ENCODE data around the gene MBD6.
"Not testable (repeated sequence)": the region's sequence is repeated elsewhere in the genome, so short reads cannot be mapped to it uniquely, and the experiment has no call there.

The MBD6 gene

DNA sequence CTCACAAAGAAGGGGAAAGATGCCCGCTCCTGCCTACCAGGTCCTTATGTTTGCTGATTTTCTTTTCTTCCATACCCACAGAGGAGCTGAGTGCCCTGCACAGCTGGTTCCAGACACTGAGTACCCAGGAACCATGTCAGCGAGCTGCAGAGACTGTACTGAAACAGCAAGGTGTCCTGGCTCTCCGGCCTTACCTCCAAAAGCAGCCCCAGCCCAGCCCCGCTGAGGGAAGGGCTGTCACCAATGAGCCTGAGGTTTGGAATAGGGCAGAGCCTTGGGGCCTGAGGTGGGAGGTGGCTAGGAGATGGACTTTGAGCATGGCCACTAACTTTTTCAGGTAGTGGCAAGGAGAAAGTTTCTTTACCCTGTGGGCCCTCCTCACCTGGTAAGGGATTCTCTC is 32.5 kb upstream of the MBD6 start:
- DNase-seq = no peak

DNA sequence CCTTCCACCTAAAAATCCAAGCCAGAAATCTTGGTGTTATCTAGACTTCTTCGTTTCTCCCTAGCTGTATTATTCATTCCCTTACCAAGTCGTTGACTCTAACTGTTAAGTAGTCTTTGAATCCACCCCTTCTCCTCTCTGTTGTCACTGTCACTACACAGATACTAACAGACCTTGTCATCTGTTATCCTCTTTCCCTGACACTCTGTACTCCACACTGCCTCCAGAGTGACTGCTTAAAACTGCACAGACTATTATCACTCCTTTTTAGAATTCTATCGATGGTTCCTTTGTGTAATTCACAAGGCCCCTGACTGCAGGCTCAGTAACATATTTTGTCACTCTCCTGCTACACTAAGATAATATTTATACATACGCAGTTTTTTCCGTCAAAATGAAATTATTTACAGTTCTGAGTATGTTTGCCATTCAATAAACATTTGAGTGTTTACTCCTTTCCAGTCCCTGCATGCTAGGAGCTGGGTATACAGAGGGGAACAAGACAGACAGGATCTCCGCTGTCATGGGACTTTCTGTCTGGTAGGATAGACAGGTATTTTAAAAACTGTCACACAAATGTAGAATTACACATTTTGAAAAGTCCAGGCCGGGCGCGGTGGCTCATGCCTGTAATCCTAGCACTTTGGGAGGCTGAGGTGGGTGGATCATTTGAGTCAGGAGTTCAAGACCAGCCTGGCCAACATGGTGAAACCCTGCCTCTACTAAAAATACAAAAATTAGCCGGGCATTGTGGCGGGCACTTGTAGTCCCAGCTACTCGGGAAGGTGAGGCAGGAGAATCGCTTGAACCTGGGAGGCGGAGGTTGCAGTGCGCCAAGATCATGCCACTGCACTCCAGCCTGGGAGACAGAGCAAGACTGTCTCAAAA is 31.0 kb upstream of the MBD6 start:
- no peak for DNase-seq

DNA sequence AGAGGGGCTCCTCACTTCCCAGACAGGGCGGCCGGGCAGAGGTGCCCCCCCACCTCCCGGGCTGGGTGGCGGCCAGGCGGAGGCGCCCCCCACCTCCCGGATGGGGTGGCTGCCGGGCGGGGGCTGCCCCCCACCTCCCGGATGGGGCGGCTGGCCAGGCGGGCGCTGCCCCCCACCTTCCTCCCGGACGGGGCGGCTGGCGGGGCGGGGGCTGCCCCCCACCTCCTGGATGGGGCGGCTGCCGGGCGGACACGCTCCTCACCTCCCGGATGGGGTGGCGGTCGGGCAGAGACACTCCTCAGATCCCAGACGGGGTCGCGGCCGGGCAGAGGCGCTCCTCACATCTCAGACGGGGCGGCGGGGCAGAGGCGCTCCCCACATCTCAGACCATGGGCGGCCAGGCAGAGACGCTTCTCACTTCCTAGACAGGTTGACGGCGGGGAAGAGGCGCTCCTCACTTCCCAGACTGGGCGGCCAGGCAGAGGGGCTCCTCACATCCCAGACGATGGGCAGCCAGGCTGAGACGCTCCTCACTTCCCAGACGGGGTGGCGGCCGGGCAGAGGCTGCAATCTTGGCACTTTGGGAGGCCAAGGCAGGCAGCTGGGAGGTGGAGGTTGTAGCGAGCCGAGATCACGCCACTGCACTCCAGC is 27.4 kb upstream of the MBD6 start:
- DNase-seq = not testable (repeated sequence)

DNA sequence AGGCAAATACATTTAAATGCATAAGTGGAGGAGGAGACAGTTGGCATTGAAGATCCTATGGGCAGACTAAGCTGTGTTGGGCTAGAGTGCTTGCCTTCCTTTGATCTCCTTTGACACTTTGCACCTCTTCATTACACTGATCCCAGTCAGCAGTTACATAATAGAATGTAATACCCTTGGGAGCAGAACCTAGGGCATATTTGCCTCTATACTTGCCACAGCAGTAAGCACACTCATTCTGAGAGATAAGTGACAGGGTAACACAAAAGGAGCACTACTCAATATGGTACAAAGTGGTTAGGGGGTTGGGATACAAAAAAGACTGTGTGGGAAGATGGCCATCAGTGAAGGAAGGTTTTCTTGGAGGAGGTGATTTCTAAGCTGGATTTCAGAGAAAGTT is 25.8 kb upstream of the MBD6 start:
- DNase-seq = no peak

DNA sequence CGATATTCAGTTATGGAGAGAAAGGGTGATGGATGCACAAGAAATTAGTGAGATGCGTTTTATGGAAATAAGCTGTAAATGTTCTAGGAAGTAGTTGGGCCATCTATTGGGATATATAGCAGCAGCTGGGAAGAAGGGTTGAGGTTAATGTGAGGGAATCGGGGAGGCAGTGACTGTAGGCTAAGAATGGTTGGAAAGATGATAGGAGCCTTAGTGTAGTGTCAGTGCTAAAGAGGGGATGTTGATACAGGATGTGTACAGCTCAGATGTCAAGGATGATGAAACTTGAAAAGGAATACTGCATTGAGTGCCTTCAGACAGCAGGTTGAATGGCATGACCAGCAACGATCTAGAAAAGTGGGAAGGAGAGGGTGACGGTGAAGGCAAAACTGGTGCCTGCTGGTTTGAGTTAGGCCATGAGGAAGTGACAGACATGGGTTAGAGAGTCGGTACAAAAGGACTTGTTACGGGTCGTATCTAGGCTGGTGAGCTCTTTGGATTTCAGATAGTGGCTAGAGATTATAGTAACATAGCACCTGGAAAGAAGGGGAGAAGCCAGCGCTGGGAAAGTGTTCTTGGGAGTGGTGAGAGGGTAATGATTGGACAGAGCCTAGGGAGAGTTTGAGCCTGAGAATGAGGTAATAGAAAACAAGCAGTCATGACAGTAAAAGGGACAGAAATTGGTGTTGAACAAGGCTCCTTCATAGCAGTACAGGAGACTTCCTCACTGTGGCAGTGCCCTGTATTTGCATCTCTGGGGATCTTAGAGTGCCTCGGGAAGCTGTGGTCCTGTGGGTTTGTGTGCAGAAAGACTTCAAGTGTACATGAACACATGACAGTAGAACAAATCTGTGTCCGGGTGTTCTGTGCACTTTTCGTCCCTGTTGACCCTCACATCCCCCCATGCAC is 25.1 kb upstream of the MBD6 start:
- DNase-seq = no peak

DNA sequence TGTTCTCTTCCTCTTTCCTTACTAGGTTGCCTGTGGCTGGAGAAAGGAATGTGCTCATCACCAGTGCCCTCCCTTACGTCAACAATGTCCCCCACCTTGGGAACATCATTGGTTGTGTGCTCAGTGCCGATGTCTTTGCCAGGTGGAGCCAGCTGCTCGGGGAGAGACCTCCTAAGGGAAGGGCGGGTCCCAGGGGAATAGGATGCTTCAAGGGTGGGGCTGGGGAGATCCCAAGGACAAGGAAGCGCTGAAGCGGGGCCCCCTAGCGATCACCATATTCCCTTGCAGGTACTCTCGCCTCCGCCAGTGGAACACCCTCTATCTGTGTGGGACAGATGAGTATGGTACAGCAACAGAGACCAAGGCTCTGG is 24.5 kb upstream of the MBD6 start:
- DNase-seq = no peak

DNA sequence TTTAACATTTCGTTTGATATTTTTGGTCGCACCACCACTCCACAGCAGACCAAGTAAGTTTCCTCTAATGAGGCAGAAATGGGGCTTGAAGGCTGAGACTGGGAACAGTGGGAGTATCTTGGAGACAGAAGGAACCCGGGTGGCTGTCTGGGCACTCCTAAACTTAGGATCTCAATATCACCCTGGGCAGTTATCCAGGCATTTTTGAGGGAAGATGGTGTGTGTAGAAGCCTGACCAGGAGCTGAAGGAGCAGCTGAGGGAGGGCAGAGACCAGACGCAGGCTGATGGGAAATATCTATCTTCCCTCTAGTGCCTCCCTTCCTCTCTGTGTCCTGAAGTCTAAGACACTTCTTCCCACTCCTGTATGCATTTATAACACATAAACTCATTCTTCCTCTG is 24.1 kb upstream of the MBD6 start:
- DNase-seq = no peak

DNA sequence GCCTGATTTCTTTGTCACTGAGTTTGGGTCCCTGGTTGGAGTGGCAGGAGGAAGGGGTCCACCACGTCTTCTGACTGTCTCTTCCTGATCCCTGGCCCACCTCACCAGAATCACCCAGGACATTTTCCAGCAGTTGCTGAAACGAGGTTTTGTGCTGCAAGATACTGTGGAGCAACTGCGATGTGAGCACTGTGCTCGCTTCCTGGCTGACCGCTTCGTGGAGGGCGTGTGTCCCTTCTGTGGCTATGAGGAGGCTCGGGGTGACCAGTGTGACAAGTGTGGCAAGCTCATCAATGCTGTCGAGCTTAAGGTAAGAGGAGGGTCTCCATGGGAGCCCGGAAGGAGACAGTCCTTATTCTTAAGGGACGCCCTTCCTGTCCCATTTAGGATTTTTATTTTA is 22.4 kb upstream of the MBD6 start:
- DNase-seq = no peak

DNA sequence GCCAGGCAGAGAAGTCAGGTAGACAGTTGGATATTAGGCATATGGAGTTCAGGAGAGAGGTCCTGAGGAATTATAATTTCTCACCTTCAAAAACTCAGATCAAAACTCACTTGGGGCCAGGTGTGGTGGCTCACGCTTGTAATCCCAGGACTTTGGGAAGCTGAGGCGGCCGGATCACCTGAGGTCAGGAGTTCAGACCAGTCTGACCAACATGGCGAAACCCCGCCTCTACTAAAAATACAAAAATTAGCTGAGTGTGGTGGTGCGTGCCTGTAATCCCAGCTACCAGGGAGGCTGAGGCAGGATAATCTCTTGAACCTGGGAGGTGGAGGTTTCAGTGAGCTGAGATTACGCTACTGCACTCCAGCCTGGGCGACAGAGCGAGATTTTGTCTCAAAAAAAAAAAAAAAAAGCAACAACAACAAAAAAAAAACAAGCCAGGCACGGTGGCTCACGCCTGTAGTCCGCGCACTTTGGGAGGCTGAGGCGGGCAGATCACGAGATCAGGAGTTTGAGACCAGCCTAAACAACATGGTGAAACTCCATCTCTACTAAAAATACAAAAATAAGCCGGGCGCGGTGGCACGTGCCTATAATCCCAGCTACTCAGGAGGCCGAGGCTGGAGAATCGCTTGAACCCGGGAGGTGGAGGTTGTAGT is 20.2 kb upstream of the MBD6 start:
- DNase-seq = not testable (repeated sequence)

DNA sequence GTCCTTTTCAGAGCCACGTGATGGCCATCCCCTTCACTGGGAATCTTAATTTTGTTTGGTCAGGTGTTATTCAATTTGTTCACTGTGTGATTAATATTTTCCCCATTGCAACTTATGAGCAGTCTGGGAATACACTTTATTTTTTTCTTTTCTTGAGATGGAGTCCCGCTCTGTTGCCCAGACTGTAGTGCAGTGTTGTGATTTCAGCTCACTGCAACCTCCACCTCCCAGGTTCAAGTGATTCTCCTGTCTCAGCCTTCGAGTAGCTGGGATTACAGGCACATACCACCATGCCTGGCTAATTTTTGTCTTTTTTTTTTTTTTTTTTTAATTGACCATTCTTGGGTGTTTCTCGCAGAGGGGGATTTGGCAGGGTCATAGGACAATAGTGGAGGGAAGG is 16.1 kb upstream of the MBD6 start:
- not testable (repeated sequence) for DNase-seq

DNA sequence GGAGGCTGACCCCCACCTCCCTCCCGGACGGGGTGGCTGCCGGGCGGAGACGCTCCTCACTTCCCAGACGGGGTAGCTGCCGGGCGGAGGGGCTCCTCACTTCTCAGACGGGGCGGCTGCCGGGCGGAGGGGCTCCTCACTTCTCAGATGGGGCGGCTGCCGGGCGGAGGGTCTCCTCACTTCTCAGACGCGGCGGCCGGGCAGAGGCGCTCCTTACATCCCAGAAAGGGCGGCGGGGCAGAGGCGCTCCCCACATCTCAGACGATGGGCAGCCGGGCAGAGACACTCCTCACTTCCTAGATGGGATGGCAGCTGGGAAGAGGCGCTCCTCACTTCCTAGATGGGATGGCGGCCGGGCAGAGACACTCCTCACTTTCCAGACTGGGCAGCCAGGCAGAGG is 14.8 kb upstream of the MBD6 start:
- not testable (repeated sequence) for DNase-seq

DNA sequence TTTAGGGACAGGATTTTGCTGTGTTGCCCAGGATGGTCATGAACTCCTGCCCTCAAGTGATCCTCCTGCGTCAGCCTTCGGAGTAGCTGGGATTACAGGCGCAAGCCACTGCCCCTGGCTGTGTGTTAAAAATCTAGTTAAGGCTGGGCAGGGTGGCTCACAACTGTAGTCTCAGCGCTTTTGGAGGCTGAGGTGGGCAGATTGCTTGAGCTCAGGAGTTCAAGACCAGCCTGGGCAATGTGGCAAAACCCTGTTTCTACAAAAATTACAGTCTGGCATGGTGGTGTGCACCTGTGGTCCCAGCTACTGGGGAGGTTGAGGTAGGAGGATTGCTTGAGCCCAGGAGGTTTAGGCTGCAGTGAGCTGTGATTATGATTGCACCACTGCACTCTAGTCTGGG is 11.5 kb upstream of the MBD6 start:
- DNase-seq = no peak

DNA sequence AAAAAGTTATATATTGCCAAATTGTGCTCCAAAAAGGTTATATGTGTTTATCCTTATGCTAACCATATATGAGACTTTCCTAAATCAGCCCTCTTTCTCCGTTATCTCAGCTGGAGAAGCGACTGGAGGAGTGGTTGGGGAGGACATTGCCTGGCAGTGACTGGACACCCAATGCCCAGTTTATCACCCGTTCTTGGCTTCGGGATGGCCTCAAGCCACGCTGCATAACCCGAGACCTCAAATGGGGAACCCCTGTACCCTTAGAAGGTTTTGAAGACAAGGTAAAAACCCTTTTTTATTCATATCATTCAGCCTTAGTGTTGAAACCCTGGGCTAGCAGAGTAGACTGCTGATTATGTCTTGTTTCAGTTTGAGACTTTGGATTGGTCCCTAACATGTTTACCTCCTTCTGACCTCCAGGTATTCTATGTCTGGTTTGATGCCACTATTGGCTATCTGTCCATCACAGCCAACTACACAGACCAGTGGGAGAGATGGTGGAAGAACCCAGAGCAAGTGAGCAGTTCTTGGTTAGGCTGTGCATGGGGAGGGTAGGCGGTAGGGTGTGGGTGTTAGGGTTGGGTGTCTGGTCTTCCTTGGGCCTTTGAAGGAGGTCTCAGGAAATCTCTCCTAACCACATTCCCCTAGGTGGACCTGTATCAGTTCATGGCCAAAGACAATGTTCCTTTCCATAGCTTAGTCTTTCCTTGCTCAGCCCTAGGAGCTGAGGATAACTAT is 10.9 kb upstream of the MBD6 start:
- no peak for DNase-seq

DNA sequence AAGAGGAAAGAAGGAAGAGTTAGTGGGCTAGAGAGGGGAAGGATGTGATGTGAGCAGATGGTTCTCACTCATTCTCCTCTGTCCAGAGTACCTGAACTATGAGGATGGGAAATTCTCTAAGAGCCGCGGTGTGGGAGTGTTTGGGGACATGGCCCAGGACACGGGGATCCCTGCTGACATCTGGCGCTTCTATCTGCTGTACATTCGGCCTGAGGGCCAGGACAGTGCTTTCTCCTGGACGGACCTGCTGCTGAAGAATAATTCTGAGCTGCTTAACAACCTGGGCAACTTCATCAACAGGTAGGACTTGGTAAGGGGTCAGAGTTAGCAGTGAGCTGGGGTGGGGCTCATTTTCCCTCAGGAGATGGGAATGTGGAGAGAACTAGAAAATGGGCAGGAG is 10.0 kb upstream of the MBD6 start:
- DNase-seq = no peak

DNA sequence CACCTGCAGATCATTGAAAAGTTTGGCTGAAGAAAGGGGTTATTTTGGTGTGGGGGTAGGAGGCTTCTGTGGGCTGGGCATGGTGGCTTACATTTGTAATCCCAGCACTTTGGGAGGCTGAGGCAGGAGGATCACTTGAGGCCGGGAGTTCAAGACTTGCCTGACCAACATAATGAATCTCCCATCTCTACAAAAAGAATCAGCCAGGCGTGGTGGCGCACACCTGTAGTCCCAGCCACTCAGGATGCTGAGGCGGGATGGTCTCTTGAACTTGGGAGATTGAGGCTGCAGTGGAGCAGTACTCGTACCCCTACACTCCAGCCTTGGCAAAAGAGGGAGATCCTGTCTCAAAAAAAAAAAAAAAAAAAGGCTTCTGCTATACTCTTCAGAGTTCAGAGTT is 9.4 kb upstream of the MBD6 start:
- no peak for DNase-seq

DNA sequence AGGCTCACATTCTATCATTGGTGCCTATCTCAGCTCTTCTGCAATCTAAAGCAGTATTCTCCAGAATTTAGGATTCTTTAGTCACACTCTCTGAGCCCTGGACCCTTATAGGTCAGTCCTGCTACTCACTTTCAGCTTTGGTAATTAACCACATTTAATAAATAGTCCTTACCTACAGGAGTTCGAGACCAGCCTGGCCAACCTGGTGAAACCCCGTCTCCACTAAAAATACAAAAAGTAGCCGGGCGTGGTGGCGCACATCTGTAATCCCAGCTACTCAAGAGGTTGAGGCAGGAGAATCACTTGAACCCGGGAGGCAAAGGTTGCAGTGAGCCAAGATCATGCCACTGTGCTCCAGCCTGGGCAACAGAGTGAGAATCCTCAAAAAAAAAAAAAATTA is 8.9 kb upstream of the MBD6 start:
- not testable (repeated sequence) for DNase-seq

DNA sequence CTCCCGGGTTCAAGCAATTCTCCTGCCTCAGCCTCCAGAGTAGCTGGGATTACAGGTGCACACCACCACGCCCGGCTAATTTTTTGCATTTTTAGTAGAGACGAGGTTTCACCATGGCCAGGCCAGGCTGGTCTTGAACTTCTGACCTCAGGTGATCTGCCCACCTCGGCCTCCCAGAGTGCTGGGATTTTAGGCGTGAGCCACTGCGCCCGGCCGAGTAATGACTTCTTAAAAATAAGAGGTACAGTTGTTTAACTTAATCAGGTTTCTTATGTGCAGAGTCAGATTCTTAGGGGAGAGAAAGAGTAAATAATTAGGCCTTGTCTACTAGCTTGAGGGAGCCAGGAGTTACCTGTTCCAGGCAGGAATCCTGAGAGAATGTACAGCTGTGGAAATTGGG is 8.4 kb upstream of the MBD6 start:
- not testable (repeated sequence) for DNase-seq

DNA sequence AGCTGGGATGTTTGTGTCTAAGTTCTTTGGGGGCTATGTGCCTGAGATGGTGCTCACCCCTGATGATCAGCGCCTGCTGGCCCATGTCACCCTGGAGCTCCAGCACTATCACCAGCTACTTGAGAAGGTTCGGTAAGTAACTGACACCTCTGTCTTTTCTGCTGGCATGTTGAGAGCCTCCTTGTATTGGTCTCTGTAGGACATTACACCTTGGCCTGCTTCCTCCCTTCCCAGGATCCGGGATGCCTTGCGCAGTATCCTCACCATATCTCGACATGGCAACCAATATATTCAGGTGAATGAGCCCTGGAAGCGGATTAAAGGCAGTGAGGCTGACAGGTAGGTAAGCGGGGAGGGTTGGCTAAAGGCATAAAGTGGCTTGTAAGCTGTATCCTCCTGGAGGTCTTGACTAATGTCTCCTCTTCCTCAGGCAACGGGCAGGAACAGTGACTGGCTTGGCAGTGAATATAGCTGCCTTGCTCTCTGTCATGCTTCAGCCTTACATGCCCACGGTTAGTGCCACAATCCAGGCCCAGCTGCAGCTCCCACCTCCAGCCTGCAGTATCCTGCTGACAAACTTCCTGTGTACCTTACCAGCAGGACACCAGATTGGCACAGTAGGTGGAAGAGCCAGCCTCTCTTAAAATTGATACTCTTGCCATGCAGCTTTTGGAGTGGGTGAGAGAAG is 7.8 kb upstream of the MBD6 start:
- no peak for DNase-seq

DNA sequence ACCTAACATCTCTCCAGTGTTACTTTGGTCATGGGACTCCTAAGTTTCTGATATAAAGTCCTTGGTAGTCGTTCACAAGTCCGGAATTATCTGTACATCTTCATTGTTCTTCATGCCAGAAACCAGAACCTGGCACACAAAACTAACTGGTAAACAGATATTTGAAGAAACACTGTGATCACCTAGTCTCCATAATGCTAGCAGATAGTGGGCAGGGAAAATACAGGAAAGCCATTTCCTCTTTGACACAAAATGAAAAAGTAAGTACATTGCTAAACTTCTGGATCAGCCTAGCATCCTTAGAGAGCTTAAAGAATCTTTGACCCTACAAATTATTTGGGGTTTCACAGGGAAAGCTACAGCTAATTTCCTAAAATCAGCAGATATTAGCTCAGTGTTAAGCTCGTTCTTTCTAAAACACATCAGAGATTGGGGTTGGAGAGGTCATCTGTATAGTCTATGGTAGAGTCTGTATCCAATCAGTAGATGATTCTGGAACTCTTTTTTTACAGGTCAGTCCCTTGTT is 7.2 kb upstream of the MBD6 start:
- DNase-seq = no peak

DNA sequence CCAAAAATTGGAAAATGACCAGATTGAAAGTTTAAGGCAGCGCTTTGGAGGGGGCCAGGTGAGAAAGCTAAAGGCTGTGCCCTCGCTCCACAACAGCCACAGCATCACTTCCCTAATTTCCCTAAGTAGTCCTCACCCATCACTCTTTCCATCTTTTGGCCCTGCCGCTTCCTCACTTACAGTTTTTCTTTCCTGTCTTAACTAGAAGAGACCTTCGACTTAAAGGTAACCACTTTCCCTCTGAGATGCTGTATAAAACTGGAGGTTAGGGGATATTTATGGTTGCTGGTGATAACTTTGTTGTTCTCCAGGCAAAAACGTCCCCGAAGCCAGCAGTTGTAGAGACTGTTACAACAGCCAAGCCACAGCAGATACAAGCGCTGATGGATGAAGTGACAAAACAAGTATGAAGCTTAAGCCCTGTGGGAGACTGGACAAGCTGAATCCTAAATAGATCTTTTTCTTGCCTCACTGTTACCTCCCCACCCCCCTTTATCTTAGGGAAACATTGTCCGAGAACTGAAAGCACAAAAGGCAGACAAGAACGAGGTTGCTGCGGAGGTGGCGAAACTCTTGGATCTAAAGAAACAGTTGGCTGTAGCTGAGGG is 6.6 kb upstream of the MBD6 start:
- DNase-seq = no peak

DNA sequence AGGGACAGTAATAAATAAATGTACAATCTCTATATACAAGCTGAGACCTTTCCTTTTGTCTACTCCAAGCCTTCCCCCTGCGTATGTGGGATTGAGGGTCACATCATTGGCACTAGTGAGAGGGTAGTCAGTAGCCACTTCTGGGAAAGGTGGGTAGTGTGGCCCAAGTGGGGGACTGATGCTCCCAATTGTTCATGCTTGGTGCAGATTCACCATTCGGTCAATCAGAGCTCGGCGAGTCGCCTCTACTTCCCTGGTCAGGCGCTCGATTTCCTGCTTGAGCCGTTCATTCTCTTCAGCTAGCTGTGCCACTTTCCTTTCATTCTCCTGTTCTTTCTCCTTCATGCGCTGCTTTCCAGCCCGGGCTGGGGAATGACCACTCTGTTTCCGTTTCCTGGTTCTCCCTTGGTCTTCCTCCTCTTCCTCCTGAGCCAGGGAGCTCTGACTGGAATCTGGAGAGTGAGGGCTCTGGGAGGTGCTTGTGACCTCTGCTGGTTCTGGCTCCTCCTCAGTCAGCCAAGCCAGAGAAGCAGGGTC is 5.9 kb upstream of the MBD6 start:
- DNase-seq = no peak
